Measurements from ENCODE around the gene PIEZO1.

DNA sequence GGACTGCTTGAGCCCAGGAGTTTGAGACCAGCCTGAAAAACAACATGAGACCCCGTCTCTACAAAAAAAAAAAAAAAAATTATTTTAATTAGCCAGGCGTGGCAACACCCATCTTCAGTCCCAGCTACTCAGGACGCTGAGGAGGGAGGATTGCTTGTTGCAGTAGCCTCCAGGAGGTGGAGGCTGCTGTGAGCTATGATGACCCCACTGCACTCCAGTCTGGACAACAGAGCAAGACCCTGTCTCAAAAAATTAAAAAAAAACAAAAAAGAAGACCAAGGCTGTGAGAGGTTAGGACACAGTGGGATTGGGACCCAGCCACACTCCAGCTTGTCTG, 97.4 kb downstream of the PIEZO1 start:
- no peak for TF ChIP-seq CREB1 (CRISPR knock-in tag; IDR thresholded peaks at IDR 0.05; ENCODE audit: low read depth)
- TF ChIP-seq CTCF (conservative IDR thresholded peaks at IDR 0.05; ENCODE audit: low read depth in 2 of 2) = no peak
- no peak for TF ChIP-seq POLR2AphosphoS5 (IDR thresholded peaks at IDR 0.05; ENCODE audit: low read depth)
- no peak for TF ChIP-seq EZH2phosphoT487 (IDR thresholded peaks at IDR 0.05; ENCODE audit: unreplicated experiment)
- TF ChIP-seq EZH2 (IDR thresholded peaks at IDR 0.05; ENCODE audit: low read depth, unreplicated experiment) = no peak
- TF ChIP-seq, protein P1, sequence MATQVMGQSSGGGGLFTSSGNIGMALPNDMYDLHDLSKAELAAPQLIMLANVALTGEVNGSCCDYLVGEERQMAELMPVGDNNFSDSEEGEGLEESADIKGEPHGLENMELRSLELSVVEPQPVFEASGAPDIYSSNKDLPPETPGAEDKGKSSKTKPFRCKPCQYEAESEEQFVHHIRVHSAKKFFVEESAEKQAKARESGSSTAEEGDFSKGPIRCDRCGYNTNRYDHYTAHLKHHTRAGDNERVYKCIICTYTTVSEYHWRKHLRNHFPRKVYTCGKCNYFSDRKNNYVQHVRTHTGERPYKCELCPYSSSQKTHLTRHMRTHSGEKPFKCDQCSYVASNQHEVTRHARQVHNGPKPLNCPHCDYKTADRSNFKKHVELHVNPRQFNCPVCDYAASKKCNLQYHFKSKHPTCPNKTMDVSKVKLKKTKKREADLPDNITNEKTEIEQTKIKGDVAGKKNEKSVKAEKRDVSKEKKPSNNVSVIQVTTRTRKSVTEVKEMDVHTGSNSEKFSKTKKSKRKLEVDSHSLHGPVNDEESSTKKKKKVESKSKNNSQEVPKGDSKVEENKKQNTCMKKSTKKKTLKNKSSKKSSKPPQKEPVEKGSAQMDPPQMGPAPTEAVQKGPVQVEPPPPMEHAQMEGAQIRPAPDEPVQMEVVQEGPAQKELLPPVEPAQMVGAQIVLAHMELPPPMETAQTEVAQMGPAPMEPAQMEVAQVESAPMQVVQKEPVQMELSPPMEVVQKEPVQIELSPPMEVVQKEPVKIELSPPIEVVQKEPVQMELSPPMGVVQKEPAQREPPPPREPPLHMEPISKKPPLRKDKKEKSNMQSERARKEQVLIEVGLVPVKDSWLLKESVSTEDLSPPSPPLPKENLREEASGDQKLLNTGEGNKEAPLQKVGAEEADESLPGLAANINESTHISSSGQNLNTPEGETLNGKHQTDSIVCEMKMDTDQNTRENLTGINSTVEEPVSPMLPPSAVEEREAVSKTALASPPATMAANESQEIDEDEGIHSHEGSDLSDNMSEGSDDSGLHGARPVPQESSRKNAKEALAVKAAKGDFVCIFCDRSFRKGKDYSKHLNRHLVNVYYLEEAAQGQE (IDR thresholded peaks at IDR 0.05; ENCODE audit: unreplicated experiment) = no peak
- no peak for TF ChIP-seq STAT1 (IDR thresholded peaks at IDR 0.05; ENCODE audit: unreplicated experiment)

Measured in GM23338 (cell line).